Measurements from ENCODE around the gene DGKH.

The DGKH gene

DNA sequence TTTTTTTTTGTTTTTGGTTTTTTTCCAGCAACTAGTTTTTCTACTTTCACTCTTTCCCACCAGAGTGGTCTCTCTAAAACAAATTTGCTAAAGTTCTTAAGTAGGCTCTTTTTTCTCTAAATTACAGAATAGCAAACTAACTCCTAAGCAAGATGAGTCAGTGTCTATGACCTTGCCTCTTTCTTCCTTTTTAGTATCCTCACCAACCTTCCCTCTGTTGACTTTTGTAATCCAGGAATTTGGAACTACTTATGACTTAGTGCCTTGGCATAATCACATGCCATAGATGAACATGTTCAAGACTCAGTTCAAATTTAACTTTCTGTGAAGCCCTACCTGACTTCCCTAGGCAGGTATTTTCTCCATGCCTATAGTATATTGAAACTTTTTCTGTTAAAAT, 191.2 kb downstream of the DGKH start:
- no peak for DNase-seq

DNA sequence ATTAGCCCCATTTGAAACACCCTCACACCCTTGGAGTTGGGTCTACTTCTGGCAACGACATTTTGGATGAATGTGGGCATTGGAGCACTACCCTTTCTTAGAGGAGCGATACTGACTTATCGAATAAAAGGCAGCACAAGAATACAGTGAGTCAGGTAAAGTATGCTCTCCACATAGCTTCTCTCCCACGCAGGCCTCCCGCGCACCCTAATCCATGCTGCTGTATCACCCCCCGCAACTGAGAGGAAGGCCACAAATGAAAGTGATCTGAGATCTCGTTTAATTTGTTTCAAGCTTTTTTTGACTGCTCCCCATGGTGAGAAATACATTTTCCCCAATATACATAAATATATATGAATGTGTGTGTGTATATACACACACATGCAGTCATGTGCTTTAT, 198.1 kb downstream of the DGKH start:
- DNase-seq = no peak

DNA sequence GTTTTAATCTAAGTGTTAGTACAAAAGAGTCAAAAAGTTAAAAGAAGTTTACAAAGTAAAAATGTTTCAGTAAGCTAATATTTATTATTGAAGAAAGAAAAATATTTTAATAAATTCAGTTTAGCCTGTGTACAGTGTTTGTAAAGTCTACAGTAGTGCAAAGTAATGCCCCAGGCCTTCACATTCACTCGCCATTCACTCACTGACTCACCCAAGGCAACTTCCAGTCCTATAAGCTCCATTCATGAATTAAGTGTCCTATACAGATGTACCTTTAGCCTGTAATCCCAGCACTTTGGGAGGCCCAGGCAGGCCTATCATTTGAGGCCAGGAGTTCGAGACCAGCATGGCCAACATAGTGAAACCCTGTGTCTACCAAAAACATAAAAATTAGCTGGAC, 199.4 kb downstream of the DGKH start:
- DNase-seq = no peak

DNA sequence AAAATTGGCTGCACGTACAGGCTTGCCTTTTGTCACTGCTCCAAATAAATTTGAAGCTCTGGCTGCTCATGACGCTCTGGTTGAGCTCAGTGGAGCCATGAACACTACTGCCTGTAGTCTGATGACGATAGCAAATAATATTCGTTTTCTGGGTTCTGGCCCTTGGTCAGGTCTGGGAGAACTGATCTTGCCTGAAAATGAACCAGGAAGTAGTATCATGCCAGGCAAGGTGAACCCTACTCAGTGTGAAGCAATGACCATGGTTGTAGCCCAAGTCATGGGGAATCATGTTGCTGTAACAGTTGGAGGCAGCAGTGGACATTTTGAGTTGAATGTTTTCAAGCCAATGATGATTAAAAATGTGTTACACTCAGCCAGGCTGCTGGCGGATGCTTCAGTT, 207.4 kb downstream of the DGKH start:
- no peak for DNase-seq

DNA sequence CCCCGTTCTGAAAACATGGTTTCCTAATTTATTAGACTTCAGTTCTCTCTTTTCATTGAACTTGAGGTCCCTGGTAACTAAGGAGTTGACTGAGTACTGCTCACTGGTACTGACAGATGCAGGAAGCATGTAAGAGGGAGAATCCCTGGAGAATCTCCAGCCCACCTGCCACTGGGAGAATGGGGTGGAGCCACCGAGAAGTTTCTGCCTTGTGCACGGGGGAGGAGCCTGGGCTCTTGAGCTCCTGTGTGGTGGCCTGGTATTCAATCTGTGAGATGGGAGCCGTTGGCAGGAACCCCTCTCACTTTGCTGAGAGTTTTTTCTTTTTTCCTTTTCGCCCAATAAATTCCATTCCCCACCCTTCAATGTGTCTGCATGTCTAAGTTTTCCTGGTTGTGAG, 210.3 kb downstream of the DGKH start:
- DNase-seq = no peak

DNA sequence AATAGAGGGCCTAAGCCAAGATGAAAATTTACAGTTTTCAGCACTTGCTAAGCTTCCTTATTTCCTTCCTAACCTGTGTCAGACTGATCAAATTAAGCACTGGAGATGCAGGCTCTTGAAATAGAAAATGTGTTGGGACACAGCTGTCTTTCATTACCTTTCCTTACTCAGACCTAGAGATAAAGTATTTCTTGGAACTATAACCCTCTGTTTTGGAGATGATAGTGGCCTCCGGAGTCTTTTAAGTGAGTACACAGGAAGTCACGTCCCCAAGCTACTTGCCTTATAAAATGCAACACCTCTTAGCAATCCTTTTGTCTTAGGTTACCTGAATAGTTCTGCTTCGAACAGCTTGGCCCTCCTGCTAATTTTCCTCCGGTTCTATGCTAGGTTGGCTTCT, 211.1 kb downstream of the DGKH start:
- DNase-seq = no peak

DNA sequence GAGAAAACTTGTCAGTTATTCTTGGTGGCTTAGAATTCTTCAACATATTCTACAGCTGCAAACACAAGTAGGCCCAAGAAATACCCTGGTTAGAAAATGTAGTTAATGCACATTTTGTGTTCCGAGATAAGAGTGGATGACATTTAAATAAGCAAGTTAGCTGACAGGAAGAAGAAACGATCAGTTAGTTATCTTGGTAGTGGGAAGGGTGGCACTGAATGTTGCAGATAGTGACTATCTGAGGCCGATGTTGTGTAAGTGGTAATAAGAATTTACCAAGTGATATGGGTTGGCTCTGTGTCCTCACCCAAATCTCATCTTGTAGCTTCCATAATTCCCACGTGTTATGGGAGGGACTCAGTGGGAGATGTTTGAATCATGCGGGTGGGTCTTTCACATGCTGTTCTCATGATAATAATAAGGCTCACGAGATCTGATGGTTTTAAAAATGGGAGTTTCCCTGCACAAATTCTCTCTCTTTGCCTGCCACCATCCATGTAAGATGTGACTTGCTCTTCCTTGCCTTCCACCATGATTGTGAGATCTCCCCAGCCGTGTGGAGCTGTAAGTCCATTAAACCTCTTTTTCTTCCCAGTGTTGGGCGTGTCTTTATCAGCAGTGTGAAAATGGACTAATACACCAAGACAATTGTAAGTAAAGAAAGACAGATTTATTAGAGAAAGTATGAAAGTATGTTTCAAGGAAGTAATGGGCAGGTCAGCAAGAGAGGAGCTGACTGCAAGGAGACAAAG, 212.6 kb downstream of the DGKH start:
- no peak for DNase-seq

DNA sequence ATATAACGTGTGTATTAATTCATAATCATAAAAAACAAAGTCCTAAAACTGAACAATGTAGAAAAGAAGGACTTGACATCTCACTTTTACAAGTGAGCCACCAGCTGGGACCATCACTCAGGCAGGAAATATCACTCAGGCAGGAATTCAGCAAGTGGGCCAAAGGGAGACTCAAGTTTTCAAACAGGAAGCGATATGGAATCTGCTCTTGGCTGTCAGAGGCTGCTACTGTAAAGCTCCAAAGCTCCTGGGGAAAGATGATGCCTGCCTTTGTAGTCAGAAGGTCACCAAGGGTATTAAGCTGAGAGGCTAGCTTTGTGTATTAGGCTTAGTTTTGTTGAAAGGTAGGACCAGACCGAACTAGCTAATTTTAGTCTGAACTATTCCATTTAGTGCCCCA, 218.0 kb downstream of the DGKH start:
- DNase-seq = no peak

DNA sequence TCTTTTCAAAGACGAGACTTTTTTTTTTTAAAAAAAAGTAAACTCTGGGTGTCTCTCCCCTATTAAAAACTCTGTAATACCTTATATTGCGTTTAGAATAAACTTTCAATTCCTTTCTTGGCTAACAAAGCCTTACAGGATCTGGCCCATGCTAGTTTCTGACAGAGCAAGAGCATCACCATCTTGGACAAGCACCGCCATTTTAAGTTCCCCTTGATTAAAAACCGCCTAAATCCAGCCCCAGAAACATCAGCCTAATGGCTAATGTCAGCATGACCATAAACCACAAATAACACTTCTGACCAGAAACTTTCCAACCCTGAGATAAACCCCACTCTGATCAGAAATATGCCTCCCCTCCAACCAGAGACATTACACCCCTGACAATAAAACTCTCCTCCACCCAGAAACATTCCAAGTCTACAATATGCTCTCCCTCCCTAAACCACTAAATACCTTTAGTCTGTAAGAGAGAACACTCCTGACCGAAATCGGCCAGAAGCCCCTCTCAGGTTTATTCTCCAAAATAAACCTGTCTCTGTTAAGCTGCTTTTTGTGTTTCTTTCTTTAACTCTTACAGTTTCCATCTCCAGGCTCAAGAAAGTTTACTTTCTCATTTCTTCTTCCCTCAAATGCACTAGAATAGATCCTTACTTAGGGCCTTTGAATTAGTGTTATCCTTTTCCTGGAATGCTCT, 221.9 kb downstream of the DGKH start:
- no peak for DNase-seq

DNA sequence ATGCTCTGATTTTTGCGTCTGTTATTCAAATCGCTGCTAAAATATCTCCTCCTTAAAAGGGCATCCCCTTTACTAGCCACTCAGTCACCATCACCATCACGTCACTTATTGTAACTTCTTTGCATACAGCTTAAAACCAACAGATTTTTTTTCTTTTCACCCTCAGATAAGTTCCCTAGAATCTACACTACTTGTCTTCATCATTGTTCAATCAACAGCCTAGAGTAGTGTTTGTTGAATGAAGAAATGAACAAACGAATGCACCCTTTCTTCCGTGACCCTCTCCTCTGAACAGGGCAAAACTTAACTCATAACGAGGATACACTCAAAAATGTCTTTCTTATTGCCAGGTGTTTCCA, 222.4 kb downstream of the DGKH start:
- DNase-seq = no peak

DNA sequence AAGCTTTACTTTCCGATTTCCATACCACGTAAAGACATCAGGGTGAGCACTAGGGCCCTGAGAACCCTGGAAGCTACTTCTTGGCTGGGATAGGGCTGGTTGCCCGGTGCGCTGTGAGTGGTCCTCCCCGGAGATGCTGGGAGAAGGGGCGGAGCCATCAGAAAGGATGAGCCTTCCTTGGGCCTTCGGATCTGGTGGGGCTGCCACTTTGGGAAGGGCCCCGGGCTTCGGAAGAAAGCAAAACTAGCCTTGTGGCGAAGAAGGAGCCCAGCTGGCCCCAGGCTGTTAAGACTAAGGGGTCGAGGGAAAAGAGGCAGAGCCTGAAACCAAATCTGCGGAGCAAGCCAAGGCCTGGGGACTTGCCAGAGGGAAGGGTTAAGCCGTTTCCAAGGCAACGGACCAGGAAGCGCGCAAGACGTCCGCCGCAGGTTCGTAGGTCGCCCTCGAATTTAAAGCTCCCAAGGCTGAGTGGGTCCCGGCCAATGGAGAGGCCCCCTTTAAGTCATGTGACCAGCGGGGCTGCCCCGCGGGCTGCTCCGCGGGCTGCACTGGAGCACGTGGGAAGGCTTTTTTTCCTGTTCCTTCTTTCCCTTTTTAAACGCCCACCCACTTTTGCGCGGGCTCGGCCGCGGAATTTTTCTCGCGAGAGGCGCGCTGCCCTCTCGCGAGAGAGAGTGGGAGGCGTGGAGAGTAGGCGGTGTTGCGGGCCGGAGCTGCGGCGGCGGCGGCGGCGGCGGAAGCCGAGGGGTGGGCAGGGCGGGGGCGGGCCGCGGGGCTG, 223.1 kb downstream of the DGKH start:
- peak; percentile 90 to 91 for DNase-seq

DNA sequence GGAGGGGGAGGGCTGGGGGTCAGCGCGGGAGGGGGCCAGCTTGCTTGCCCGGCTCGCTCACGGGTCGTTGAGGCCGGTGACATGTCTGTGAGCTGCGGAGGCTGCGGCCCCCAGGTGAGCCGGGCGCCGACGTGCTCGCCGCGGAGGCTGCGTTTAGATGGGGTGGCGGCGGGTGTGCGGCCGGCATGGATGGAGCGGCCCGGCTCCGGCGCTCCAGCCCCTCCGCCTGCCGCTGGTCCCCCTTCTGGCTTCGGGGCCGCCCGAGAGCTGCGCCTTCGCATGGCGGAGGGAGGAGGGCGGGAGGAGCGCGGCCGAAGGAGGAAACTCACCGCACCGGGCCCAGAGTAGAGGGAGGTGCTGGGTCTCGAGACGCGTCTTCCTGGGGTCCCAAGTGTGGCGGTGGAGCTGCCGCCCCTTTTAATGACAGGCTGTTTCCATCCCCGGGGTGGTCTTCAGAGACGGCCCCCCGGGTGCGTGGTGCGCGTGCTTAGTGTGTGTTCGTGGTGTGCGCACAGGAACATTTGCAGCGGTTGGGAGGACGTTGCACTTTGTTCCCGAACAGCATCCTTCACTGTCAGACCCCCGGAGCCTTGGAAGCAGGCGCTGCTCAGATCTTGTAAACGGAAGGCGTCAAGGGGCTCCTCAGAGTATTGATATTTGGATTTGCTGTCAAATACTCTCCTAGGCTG, 223.8 kb downstream of the DGKH start, which contains the start of gene AKAP11:
Gene AKAP11 (plus strand): TSS at position 38 of the 689 bp plus-strand sequence. CDS start 14,197 bp downstream, outside the sequence.
- DNase-seq = peak; percentile 45 to 49

DNA sequence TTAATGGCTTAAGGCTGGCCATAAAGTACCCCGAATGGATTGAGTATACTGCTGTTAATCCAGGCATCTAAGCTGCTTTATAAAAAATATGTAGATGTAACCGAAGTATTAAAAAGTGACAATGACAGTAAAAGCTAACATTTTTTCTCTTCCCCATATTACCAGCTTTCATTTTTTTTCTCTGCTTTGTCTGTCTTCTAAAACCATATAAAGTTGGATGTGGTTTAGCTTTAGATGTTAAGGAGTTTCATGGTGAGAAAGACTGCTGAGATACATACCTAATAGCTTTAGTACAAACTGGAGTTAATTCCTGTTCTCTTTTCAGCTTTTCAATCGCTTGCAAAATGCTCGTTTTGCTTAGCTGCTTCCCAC, 224.3 kb downstream of the DGKH start:
- no peak for DNase-seq

DNA sequence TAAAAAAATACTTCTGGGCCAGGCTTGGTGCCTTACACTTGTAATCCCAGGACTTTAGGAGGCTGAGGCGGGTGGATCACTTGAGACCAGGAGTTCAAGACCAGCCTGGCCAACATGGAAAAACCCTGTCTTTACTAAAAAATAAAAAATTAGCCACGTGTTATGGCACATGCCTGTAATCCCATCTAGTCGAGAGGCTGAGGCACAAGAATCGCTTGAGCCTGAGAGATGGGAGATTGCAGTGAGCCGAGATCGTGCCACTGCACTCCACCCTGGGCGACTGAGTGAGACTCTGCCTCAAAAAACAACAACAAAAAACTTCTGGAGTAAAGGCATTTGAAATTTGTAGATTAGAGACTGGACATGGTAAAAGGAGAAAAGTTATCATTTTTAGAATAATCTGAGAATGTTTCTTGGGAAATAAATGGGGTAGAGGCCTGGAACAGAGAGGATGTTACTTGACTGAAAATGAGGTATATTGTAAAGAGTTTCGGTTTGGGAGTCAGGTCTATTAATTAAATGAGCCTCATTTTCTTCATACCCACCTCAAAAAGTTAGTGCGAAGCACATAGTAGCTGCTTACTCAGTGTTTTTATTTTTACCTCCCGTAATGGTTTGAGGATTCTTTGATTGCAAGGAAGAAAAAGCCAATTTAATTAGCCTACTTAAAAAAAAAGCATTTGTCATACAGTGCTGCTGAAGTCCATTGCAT, 226.1 kb downstream of the DGKH start:
- DNase-seq = no peak

DNA sequence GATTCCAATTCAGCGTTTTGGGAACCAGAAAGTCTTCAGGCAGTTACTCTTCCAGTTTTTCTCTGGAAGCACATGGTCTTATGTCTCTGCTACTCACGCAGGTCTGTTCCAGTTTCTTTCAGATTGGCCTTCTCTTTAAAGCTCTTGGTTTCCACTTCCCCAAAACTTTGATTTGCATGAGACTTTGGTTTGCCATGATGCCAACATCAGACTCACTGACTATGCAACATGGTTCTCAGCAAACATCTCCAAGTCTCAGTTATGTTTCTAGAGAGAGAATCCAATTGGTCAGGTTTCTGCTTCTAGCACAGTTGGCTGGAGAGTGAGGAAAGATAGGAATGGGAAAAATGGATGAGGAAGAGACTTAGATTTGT, 226.6 kb downstream of the DGKH start:
- no peak for DNase-seq

DNA sequence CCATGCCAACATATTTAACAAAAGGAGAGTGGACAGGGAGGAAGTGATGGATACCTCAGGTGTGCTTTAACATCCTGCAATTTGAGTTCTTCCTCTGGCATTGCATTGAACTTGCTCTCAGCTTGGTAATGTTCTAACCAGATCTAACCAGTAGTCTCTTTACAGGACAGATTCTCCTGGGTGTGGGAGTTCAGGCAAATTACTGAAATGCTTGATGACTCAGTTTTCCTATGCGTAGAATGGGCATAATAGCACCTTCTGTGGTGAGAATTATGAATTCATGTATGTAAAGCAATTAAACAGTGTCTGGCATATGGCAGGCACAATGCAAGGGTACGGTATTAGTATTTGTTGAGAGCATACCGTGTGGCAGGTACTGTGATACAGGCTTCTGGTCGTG, 227.1 kb downstream of the DGKH start:
- DNase-seq = no peak

DNA sequence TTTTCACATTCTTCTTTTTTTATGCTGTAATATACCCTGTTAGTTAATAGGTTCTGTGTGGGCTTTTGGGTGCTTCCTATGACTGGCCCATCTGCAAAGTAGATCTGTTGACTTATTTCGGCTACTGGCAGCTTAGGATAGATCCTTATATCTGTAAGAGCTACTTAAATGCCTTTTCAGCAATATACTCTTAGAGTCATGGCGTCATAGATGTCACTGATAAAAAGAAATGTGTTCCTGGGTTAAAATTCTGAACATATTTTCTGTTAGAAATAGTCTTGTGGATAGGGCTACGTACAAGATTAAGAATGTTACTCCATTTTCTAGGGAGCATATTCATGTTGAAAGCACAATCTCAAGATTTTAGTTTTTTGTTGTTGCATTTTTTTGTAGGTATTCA, 228.2 kb downstream of the DGKH start:
- DNase-seq = no peak

DNA sequence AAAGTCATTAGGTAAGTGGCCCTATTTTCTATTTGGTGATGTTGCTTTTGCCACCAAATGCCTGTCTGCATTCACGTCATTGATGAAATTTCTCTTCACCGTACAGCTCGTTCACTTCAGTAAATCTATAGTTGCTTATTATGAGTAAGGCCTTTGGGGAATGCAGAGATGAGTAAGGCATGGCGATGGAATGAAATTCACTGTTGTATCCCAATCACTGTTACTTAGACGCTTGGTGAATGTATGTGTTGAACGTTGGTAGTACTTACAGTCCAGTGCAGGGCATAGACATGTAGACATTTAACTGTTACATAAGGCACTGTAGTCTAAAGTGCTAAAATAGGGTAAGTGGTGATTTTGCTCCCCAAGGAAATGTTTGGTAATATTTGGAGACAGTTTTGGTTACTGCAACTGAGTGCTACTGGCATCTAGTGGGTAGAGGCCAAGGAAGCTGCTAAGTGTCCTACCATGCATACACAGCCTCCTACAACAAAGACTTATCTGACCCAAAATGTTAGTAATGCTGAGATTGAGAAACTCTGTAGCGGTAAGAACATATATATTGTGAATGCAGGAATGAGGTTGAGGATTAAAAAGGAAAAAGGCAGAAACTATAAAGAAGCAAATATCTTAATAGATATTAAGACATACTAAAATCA, 229.3 kb downstream of the DGKH start:
- DNase-seq = no peak

DNA sequence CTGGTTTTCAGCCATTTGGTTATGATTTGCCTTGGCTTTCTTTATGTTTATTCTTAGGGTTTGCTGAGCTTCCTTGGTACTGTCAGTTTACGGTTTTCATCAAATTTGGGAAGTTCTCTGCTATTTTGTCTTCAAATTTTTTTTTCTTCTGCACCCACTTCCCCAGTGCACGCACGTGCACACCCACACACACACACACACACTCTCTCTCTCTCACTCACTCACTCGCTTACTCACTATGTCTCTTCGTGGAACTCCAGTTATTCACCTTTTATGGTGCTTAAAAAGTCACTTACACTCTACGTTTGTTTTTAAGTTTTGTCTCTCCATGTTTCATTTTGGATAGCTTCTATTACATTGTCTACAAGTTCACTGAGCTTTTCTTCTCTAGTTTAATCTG, 230.6 kb downstream of the DGKH start:
- no peak for DNase-seq

DNA sequence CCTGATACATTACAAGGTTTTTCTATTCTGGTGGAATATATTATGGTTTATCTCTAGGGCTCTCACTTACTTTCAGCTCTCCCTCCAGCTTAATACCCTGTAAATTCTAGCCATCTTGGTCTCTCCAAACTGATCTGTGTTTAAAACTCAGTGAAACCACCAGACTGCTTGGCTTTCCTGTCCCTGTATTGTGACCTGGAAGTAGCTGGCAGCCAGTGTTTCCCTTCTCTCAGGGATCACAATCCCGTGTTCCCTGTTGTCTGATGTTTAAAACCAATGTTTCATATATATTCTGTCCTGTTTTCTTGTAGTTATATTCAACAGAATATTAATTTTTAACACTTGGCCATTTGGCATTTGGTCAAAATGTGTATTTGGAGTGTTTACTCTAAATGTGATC, 231.5 kb downstream of the DGKH start:
- no peak for DNase-seq

DNA sequence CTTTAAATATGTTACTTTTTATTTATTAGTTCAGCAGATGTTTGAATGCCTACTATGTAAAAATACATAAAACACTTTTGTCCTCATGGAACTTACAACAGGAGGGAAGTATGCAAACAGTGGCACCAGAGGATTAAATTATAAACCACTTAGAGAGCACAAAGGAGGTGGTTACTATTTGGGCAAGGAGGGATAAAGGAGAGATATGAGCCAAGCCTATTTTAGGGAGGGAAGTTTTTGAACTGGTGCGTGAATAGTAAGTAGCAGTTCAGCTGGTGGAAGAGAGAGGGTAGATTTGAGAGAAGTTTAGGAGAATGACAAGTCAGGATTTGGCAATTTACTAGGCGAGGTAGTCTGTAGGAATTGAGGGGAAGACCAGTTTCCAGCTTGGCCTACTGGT, 232.1 kb downstream of the DGKH start:
- DNase-seq = no peak

DNA sequence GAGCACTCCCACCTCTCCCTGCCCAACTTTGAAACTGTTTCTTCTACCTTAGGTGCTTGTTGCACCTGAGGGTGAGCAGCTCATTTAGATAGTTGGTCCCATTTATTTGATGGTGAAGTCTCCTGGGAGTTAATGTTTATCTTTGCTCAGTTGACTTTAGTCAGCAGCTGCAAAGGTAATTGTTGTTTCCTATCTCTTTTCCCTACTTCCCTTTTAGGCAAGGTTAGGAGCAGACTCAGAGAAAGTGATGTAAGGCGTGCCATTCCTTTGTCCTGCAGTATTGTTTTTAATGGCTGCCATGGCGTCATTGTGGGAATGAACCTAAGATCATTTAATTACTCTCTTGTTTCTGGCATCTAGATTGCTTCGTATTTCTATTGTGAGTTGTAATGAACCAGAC, 235.1 kb downstream of the DGKH start:
- DNase-seq = no peak
